Measurements from ENCODE around the gene RET. TPM values are rescaled to one million over a fixed set of nuclear protein-coding genes. Genes with fewer than 3 reads are reported as not detected.

RET gene
- total and polyA plus RNA-seq, 2 of the 8 experiments (the other 6 are each of a cell fraction or from before 2014, with no cell fraction given): 6.7 to 8.4 TPM

DNA sequence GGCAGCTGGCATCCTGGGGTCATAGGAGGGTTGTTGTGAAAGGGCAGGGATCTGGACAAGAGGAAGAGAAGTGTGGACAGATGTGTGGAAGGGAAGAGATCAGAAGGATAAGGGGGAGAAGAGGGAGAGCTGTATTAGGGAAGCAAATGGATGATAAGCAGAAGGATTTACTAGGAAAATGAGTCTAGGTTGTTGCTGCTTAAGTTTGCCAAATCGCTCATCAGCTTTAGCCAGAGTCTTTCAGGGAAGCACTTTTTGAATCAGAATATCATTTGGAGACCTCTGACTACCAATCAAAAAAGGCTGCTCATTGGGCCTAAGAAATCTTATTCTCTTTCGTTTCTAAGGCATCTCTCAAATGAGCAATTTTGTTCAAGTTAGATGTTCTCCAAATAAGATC, 58.8 kb downstream of the RET start (continued):
- TF ChIP-seq CEBPB (IDR thresholded peaks at IDR 0.05; ENCODE audit: low read depth, low read length) (no peak), SAP30 (IDR thresholded peaks at IDR 0.05; ENCODE audit: insufficient read depth, insufficient replicate concordance, low read length) (no peak)

Measured in H1 (cell line).